GM19023 (cell line): Measurements from ENCODE around the gene PIK3R1.
"Not testable (repeated sequence)": the region's sequence is repeated elsewhere in the genome, so short reads cannot be mapped to it uniquely, and the experiment has no call there.

ENCODE experiments used
- ATAC-seq: cut with Tn5 transposase; IDR thresholded peaks from one replicate; pipeline ENCODE4 v1.9.1; 2021; ENCODE audit warnings: mild to moderate bottlenecking, moderate library complexity; ENCODE audit not compliant: unreplicated experiment

PIK3R1 gene

GRCh38 chr5:68192679-68193060 lies 22.9 kb upstream of the PIK3R1 start:
- ATAC-seq: no peak

GRCh38 chr5:68193481-68194036 lies 22.0 kb upstream of the PIK3R1 start:
- no peak for ATAC-seq

GRCh38 chr5:68194386-68194785 lies 21.2 kb upstream of the PIK3R1 start:
- ATAC-seq: no peak

- no peak for ATAC-seq
Observed at GRCh38 chr5:68195137-68195536, 20.4 kb upstream of the PIK3R1 start.

- ATAC-seq: peak; percentile 98
Observed at GRCh38 chr5:68196876-68197275, 18.7 kb upstream of the PIK3R1 start.

GRCh38 chr5:68200288-68200687 lies 15.3 kb upstream of the PIK3R1 start:
- ATAC-seq: no peak

GRCh38 chr5:68210654-68211053 lies 4.9 kb upstream of the PIK3R1 start:
- not testable (repeated sequence) for ATAC-seq

- ATAC-seq: peak; percentile 11
Observed at GRCh38 chr5:68214482-68215207, 911 bp upstream of the PIK3R1 start.

GRCh38 chr5:68215898-68216244 lies 315 bp downstream of the PIK3R1 start:
- peak; percentile 53 for ATAC-seq

- peak; percentile 33 for ATAC-seq
Observed at GRCh38 chr5:68216245-68217046, 890 bp downstream of the PIK3R1 start.

- ATAC-seq: no peak
Observed at GRCh38 chr5:68217047-68217355, 1.4 kb downstream of the PIK3R1 start.

- no peak for ATAC-seq
Observed at GRCh38 chr5:68217528-68217927, 2.0 kb downstream of the PIK3R1 start.

GRCh38 chr5:68219161-68219816 lies 3.7 kb downstream of the PIK3R1 start:
- ATAC-seq: no peak

GRCh38 chr5:68220260-68220659 lies 4.7 kb downstream of the PIK3R1 start:
- ATAC-seq: no peak

GRCh38 chr5:68220914-68221313 lies 5.4 kb downstream of the PIK3R1 start:
- no peak for ATAC-seq

GRCh38 chr5:68221488-68221887 lies 5.9 kb downstream of the PIK3R1 start:
- no peak for ATAC-seq

GRCh38 chr5:68222310-68222709 lies 6.8 kb downstream of the PIK3R1 start:
- no peak for ATAC-seq

- ATAC-seq: no peak
Observed at GRCh38 chr5:68222824-68223354, 7.3 kb downstream of the PIK3R1 start.

GRCh38 chr5:68223904-68224303 lies 8.3 kb downstream of the PIK3R1 start:
- no peak for ATAC-seq

GRCh38 chr5:68224509-68225187 lies 9.1 kb downstream of the PIK3R1 start:
- ATAC-seq: no peak
